Smooth muscle cell (in vitro differentiated cells): Measurements from ENCODE around the gene MTNR1B. TPM values are rescaled to one million over a fixed set of nuclear protein-coding genes. Genes with fewer than 3 reads are reported as not detected.

ENCODE experiments used
- DNase-seq: peaks from one replicate; lab custom pipeline; 2025; ENCODE audit not compliant: unreplicated experiment; lab: John Stamatoyannopoulos, UW
- H2AFZ ChIP-seq: fragments of 200-600 bp; sonication (generic); 2 replicates; pipeline ENCODE4 v1.6.0; 2016; ENCODE audit warnings: antibody characterized with exemption, low read depth, mild to moderate bottlenecking
- H3F3A ChIP-seq: fragments of 200-600 bp; sonication (generic); 2 replicates; pipeline ENCODE4 v1.6.0; 2017; ENCODE audit warnings: antibody characterized with exemption, low read depth
- H3K27ac ChIP-seq: fragments of 200-600 bp; sonication (generic); 2 replicates; pipeline ENCODE4 v1.5.1; 2016; ENCODE audit warnings: low read depth, mild to moderate bottlenecking
- H3K27me3 ChIP-seq: fragments of 200-600 bp; sonication (generic); 2 replicates; pipeline ENCODE4 v1.6.1; 2016; ENCODE audit warnings: low read depth, mild to moderate bottlenecking
- H3K36me3 ChIP-seq: fragments of 200-600 bp; sonication (generic); 2 replicates; pipeline ENCODE4 v1.5.1; 2016; ENCODE audit warnings: low read depth
- H3K4me1 ChIP-seq: fragments of 200-600 bp; sonication (generic); 2 replicates; pipeline ENCODE4 v1.5.1; 2016; ENCODE audit warnings: low read depth
- H3K4me2 ChIP-seq: fragments of 200-600 bp; sonication (generic); 2 replicates; pipeline ENCODE4 v1.6.0; 2016; ENCODE audit warnings: mild to moderate bottlenecking
- H3K4me3 ChIP-seq: fragments of 200-600 bp; sonication (generic); 2 replicates; pipeline ENCODE4 v1.5.1; 2016; ENCODE audit warnings: mild to moderate bottlenecking
- H3K79me2 ChIP-seq: fragments of 200-600 bp; sonication (generic); 2 replicates; pipeline ENCODE4 v1.6.0; 2016; ENCODE audit warnings: low read depth, mild to moderate bottlenecking
- H3K9ac ChIP-seq: fragments of 200-600 bp; sonication (generic); 2 replicates; pipeline ENCODE4 v1.6.0; 2016; ENCODE audit warnings: low read depth
- H3K9me3 ChIP-seq: fragments of 200-600 bp; sonication (generic); replicated peaks from 2 replicates; pipeline ENCODE4 v1.5.1; 2016; ENCODE audit warnings: low read depth
- H4K20me1 ChIP-seq: fragments of 200-600 bp; sonication (generic); 2 replicates; pipeline ENCODE4 v1.6.0; 2016; ENCODE audit warnings: low read depth
- WGBS: methylation state at CpG from one replicate; pipeline ENCODE4 v1.1.7; 2016; ENCODE audit warnings: low lambda C conversion rate; 5-methylcytosine and 5-hydroxymethylcytosine counted together
- polyA plus RNA-seq: library from polyadenylated mRNA; unstranded; fragments of >200 nt; fragmentation: Nextera tagmentation; extraction: Ambion mirVana; gene quantifications from 2 replicates; pipeline ENCODE4 v1.2.1, GENCODE V29; 2016
- small RNA-seq: library from RNA; depleted of rRNA; stranded (forward); fragments of <200 nt; gene quantifications from one replicate; pipeline ENCODE3, GENCODE V24; 2014
- total RNA-seq: library from RNA; depleted of rRNA; stranded (reverse); fragments of >200 nt; gene quantifications from 2 replicates; pipeline ENCODE4 v1.2.3, GENCODE V29; 2014
- TF ChIP-seq, protein P1 (sequence below): fragments of 200-600 bp; sonication (generic); IDR thresholded peaks from 2 replicates; pipeline ENCODE4 v1.5.1; 2017; ENCODE audit warnings: borderline replicate concordance, mild to moderate bottlenecking, antibody characterized with exemption; ENCODE audit not compliant: insufficient read depth, poor library complexity, severe bottlenecking

The MTNR1B gene
- total and polyA plus RNA-seq, 2 experiments from 2014 or later: not detected

DNA sequence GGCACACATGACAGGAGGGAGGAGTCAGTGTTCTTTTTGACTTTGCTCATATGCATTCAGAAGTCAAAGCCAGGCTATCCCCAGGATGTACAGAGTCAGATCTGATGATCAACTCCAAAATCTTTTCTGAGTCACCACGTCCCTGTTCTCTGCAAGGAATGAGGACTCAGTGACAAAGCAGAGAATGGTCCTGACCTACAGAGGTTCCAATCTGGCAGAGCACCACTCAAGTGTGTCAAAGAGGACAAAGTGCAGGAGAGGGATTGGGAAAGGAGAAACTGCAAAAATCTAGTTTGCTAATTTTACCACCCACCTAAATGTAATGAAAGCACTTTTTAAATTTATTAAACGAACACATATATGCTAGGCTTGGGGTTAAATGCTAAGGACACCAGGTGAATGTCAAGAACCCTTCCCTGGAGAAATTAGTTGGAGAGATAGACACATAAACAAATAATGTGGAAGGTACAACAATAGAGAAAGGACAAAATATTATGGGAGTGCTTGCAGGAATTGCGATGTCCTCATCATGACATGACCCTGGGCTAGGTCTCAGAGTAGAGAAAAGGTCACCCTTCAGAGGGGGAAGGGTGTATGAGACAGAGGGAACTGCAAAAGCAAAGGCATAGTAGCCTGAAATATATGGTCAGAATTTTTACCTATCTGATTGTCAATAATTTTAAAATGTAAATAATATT, 56.3 kb downstream of the MTNR1B start:
- Histone ChIP-seq H3K4me1 (peaks cover 6% of the 10 kb centered on the region), H3F3A (peaks cover 6% of the 10 kb centered on the region), H3K36me3 (no peaks in the 10 kb centered on the region), H3K27me3 (no peaks in the 10 kb centered on the region), H3K9me3 (no peaks in the 10 kb centered on the region), H3K9ac (no peak overlapping the region), H3K79me2 (no peaks in the 10 kb centered on the region), H3K4me3 (no peak overlapping the region), H3K4me2 (no peak overlapping the region), H3K27ac (no peak overlapping the region), H4K20me1 (no peaks in the 10 kb centered on the region), H2AFZ (no peak overlapping the region)
- WGBS: 86% methylated on average over 3 of the region's 3 CpGs
- DNase-seq: no peak
- TF ChIP-seq, protein P1, sequence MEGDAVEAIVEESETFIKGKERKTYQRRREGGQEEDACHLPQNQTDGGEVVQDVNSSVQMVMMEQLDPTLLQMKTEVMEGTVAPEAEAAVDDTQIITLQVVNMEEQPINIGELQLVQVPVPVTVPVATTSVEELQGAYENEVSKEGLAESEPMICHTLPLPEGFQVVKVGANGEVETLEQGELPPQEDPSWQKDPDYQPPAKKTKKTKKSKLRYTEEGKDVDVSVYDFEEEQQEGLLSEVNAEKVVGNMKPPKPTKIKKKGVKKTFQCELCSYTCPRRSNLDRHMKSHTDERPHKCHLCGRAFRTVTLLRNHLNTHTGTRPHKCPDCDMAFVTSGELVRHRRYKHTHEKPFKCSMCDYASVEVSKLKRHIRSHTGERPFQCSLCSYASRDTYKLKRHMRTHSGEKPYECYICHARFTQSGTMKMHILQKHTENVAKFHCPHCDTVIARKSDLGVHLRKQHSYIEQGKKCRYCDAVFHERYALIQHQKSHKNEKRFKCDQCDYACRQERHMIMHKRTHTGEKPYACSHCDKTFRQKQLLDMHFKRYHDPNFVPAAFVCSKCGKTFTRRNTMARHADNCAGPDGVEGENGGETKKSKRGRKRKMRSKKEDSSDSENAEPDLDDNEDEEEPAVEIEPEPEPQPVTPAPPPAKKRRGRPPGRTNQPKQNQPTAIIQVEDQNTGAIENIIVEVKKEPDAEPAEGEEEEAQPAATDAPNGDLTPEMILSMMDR: no peak

- H3F3A ChIP-seq: no peaks in the 10 kb centered on the region
- H3K36me3 ChIP-seq: no peaks in the 10 kb centered on the region
- H3K4me2 ChIP-seq: no peak overlapping the region
- TF ChIP-seq, protein P1: no peak
- H3K79me2 ChIP-seq: no peaks in the 10 kb centered on the region
- H3K27ac ChIP-seq: no peak overlapping the region
- DNase-seq: no peak
- H3K4me3 ChIP-seq: no peak overlapping the region
- H3K9ac ChIP-seq: no peak overlapping the region
- no peaks in the 10 kb centered on the region for H4K20me1 ChIP-seq
- H3K27me3 ChIP-seq: no peaks in the 10 kb centered on the region
- H3K9me3 ChIP-seq: no peaks in the 10 kb centered on the region
- WGBS: 90% methylated on average over 6 of the region's 6 CpGs
- peaks cover 4% of the 10 kb centered on the region for H3K4me1 ChIP-seq
- no peak overlapping the region for H2AFZ ChIP-seq
Measured at GRCh38 chr11:93028960-93029522, 59.6 kb downstream of the MTNR1B start.

DNA sequence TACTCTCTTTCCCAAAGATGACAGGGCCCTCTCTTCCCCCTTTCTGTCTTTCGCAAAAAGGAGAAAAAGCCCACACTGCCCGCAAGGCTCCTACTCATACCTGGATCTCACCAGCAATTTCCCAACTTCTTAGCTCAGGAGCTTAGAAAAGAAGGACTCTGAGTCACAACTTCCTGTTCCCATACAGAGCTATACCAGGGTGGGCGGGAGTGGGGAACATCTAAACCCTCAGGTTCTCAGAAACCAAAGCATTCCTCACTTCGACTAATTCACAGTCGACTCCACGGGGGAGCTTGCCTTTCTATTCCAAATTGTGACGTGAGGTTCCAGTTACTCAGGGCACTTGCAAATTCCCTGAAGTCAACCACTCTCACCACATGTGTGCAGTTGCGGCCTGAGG, 61.9 kb downstream of the MTNR1B start:
- TF ChIP-seq, protein P1: no peak
- H3K4me3 ChIP-seq: no peak overlapping the region
- H4K20me1 ChIP-seq: no peaks in the 10 kb centered on the region
- H3K27me3 ChIP-seq: no peaks in the 10 kb centered on the region
- no peak for DNase-seq
- WGBS: 44% methylated on average over 8 of the region's 8 CpGs
- H3F3A ChIP-seq: no peaks in the 10 kb centered on the region
- no peaks in the 10 kb centered on the region for H3K9me3 ChIP-seq
- H3K79me2 ChIP-seq: no peaks in the 10 kb centered on the region
- no peak overlapping the region for H2AFZ ChIP-seq
- no peak overlapping the region for H3K9ac ChIP-seq
- no peak overlapping the region for H3K4me2 ChIP-seq
- H3K36me3 ChIP-seq: no peaks in the 10 kb centered on the region
- H3K4me1 ChIP-seq: peaks cover 4% of the 10 kb centered on the region
- peak overlapping the region; percentile 37 for H3K27ac ChIP-seq

Small RNA genes within 50 kb of the gene (small RNA-seq; reads per million reads assigned to genes)
- gene SNRPGP16: not detected

Other genes with a start within 250 kb of the MTNR1B start
- 30.5 and 35.4 TPM in 2 replicates for gene SLC36A4, start 228.3 kb downstream of the MTNR1B start, total RNA-seq
- 41.8 and 48.6 TPM in 2 replicates for gene SLC36A4, start 228.3 kb downstream of the MTNR1B start, polyA plus RNA-seq